SK-N-SH (cell line): ENCODE data around the gene CSNK1G3. TPM values are rescaled to one million over a fixed set of nuclear protein-coding genes. Genes with fewer than 3 reads are reported as not detected.

Experiments used
- CTCF ChIA-PET: fragments of 300-600, 350-600 bp; formaldehyde crosslinking; extraction: SDS; loops from one replicate; lab custom pipeline; 2021; lab: Yijun Ruan, JAX
- POLR2A ChIA-PET: fragments of 350-600 bp; sonication (Branson Sonifier 250); formaldehyde crosslinking; extraction: SDS; loops from one replicate; lab custom pipeline; 2020; ENCODE audit warnings: antibody characterized with exemption, inconsistent platforms; lab: Yijun Ruan, JAX
- DNase-seq: peaks from one replicate; pipeline ENCODE4 v3.0.0; 2012
- H2AFZ ChIP-seq: fragments of 200-600 bp; sonication (generic); 2 replicates; pipeline ENCODE4 v1.8.1; 2016; ENCODE audit warnings: antibody characterized with exemption, mild to moderate bottlenecking, low read depth
- H3F3A ChIP-seq: fragments of 200-600 bp; sonication (generic); replicated peaks from 2 replicates; pipeline ENCODE3; 2016; ENCODE audit warnings: antibody characterized with exemption, mild to moderate bottlenecking; ENCODE audit not compliant: insufficient read depth
- H3K27ac ChIP-seq, 2 experiments: fragments of 200-500 bp in 1 of 2; fragments of 200-600 bp in 1 of 2; sonication (Bioruptor generic) in 1 of 2; sonication (generic), shearing (Covaris generic) in 1 of 2; 2 replicates each; pipeline versions ENCODE4 v1.5.1 to v1.6.1; 2014 to 2016; ENCODE audit warnings: low read depth in 2 of 2, inconsistent platforms in 1 of 2, low read length in 1 of 2, mild to moderate bottlenecking in 1 of 2, mixed read lengths in 1 of 2
- H3K27me3 ChIP-seq: fragments of 200-600 bp; sonication (generic), shearing (Covaris generic); 2 replicates; pipeline ENCODE4 v1.6.1; 2016; ENCODE audit warnings: mixed run types; ENCODE audit not compliant: insufficient read depth
- H3K36me3 ChIP-seq, 2 experiments: fragments of 200-500 bp in 1 of 2; fragments of 200-600 bp in 1 of 2; sonication (Bioruptor generic) in 1 of 2; sonication (generic) in 1 of 2; replicated peaks in 1 of 2; 2 replicates each; pipeline versions ENCODE3 to v1.5.1; 2014 to 2016; ENCODE audit warnings: low read length in 1 of 2, mild to moderate bottlenecking in 1 of 2; ENCODE audit not compliant: insufficient read depth in 2 of 2, control insufficient read depth in 1 of 2
- H3K4me1 ChIP-seq, 2 experiments: fragments of 200-500 bp in 1 of 2; fragments of 200-600 bp in 1 of 2; sonication (Bioruptor generic) in 1 of 2; sonication (generic), shearing (Covaris generic) in 1 of 2; 2 replicates each; pipeline versions ENCODE4 v1.5.1 to v1.6.1; 2014 to 2016; ENCODE audit warnings: low read depth in 1 of 2, low read length in 1 of 2, mixed run types in 1 of 2; ENCODE audit not compliant: insufficient read depth in 2 of 2, control insufficient read depth in 1 of 2
- H3K4me2 ChIP-seq: fragments of 200-600 bp; sonication (generic), shearing (Covaris generic); 2 replicates; pipeline ENCODE4 v1.6.1; 2017; ENCODE audit warnings: mixed run types
- H3K4me3 ChIP-seq, 2 experiments: fragments of 200-500 bp in 1 of 2; fragments of 200-600 bp in 1 of 2; sonication (Bioruptor generic) in 1 of 2; sonication (generic), shearing (Covaris generic) in 1 of 2; 2 replicates each; pipeline versions ENCODE4 v1.5.1 to v1.8.1; 2014 to 2016; ENCODE audit warnings: low read depth in 2 of 2, inconsistent platforms in 1 of 2, low read length in 1 of 2, mild to moderate bottlenecking in 1 of 2, mixed read lengths in 1 of 2, moderate library complexity in 1 of 2
- H3K79me2 ChIP-seq: fragments of 200-600 bp; sonication (generic); 2 replicates; pipeline ENCODE4 v1.8.1; 2017; ENCODE audit warnings: mild to moderate bottlenecking; ENCODE audit not compliant: insufficient read depth
- H3K9ac ChIP-seq: fragments of 200-600 bp; sonication (generic); 2 replicates; pipeline ENCODE4 v1.6.1; 2017; ENCODE audit warnings: mixed run types
- H3K9me2 ChIP-seq: fragments of 200-600 bp; sonication (generic); 2 replicates; pipeline ENCODE4 v1.6.1; 2017; ENCODE audit warnings: mixed run types
- H3K9me3 ChIP-seq: fragments of 200-600 bp; sonication (generic); 2 replicates; pipeline ENCODE4 v1.6.1; 2017; ENCODE audit warnings: mixed run types, mild to moderate bottlenecking, moderate library complexity
- H4K20me1 ChIP-seq: fragments of 200-600 bp; sonication (generic); 2 replicates; pipeline ENCODE4 v1.6.1; 2017; ENCODE audit warnings: mild to moderate bottlenecking, mixed run types; ENCODE audit not compliant: insufficient read depth
- ELF1 ChIP-seq: IDR thresholded peaks from 2 replicates; pipeline ENCODE4 v1.4.0; 2012
- EZH2phosphoT487 ChIP-seq: fragments of 200-600 bp; sonication (generic); IDR thresholded peaks from 2 replicates; pipeline ENCODE4 v1.6.1; 2017; ENCODE audit warnings: low read depth, mixed run types, mild to moderate bottlenecking, antibody characterized with exemption, moderate library complexity, borderline replicate concordance
- FOXJ3 ChIP-seq: sonication (generic); formaldehyde crosslinking; IDR thresholded peaks from 2 replicates; pipeline ENCODE4 v1.5.1; 2020; ENCODE audit warnings: mild to moderate bottlenecking, missing genetic modification reagents
- FOXM1 ChIP-seq: IDR thresholded peaks from 2 replicates; pipeline ENCODE4 v1.4.0; 2012; ENCODE audit warnings: low read depth, mild to moderate bottlenecking
- GATA2 ChIP-seq: sonication (generic); formaldehyde crosslinking; IDR thresholded peaks from 2 replicates; pipeline ENCODE4 v1.5.0; 2020; ENCODE audit warnings: mild to moderate bottlenecking, missing genetic modification reagents
- IRF3 ChIP-seq: fragments of 150-350 bp; IDR thresholded peaks from 2 replicates; pipeline ENCODE4 v1.6.1; 2016; ENCODE audit warnings: mild to moderate bottlenecking, low read depth, low read length
- MXI1 ChIP-seq: IDR thresholded peaks from 2 replicates; pipeline ENCODE4 v1.6.1; 2012; ENCODE audit warnings: mild to moderate bottlenecking, low read depth, low read length, improper control_type of control experiment
- NRF1 ChIP-seq: IDR thresholded peaks from 2 replicates; pipeline ENCODE4 v1.6.1; 2012; ENCODE audit warnings: low read depth, mild to moderate bottlenecking, low read length
- POLR2AphosphoS5 ChIP-seq: IDR thresholded peaks from 2 replicates; pipeline ENCODE4 v1.6.1; 2012; ENCODE audit warnings: low read depth, low read length
- RAD21 ChIP-seq: IDR thresholded peaks from 2 replicates; pipeline ENCODE4 v1.6.1; 2012; ENCODE audit warnings: mild to moderate bottlenecking, low read length
- RCOR1 ChIP-seq: fragments of 150-350 bp; IDR thresholded peaks from 2 replicates; pipeline ENCODE4 v1.6.1; 2017; ENCODE audit warnings: antibody characterized with exemption, low read length
- SIN3A ChIP-seq: IDR thresholded peaks from 2 replicates; pipeline ENCODE4 v1.6.1; 2012; ENCODE audit warnings: low read depth, mild to moderate bottlenecking, low read length, moderate library complexity, borderline replicate concordance
- SMC3 ChIP-seq: IDR thresholded peaks from 2 replicates; pipeline ENCODE4 v1.6.1; 2012; ENCODE audit warnings: low read depth, low read length, improper control_type of control experiment
- TAF1 ChIP-seq: IDR thresholded peaks from 2 replicates; pipeline ENCODE4 v1.6.1; 2012; ENCODE audit warnings: low read depth, mild to moderate bottlenecking, low read length, moderate library complexity, borderline replicate concordance
- TEAD4 ChIP-seq: IDR thresholded peaks from 2 replicates; pipeline ENCODE4 v1.4.0; 2012; ENCODE audit warnings: mild to moderate bottlenecking, borderline replicate concordance; ENCODE audit not compliant: insufficient read depth
- YY1 ChIP-seq: IDR thresholded peaks from 2 replicates; pipeline ENCODE4 v1.4.0; 2012; ENCODE audit warnings: low read depth, mild to moderate bottlenecking
- polyA plus RNA-seq, 3 experiments: library from polyadenylated mRNA; depleted of rRNA; stranded (reverse); fragments of >200 nt; gene quantifications; 2 replicates each; pipeline ENCODE4 v1.2.3, GENCODE V29; 2012
- TF ChIP-seq, protein P1 (sequence below): fragments of 150-350 bp; IDR thresholded peaks from 2 replicates; pipeline ENCODE4 v1.6.1; 2017; ENCODE audit warnings: antibody characterized with exemption, low read length, low read depth, borderline replicate concordance
- TF ChIP-seq, protein P2 (sequence below): IDR thresholded peaks from 2 replicates; pipeline ENCODE4; 2012
- TF ChIP-seq, protein P3 (sequence below): IDR thresholded peaks from 2 replicates; pipeline ENCODE4 v1.4.0; 2012; ENCODE audit warnings: low read depth, borderline replicate concordance

Gene CSNK1G3
- polyA plus RNA-seq, 1 of the 3 experiments (the other 2 are of a cell fraction) = 13.1 TPM

DNA sequence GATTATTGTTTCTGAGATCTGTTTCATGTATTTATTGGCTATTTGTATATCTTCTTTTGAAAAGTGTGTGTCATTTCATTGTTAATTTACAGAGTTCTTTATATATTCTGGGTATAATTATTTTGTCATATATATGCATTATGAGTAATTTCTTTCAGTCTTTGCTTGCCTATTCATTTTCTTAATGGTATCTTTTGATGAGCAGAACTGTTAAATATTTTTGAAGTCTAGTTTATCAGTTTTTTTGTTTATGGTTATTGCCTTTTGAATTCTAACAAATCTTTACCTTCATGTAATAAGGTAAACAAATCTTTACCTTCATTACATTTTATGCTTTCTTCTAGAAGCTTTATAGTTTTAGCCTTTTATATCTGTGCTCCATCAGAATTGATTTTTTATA, 66.4 kb downstream of the CSNK1G3 start:
- Histone ChIP-seq H3K9ac (no peak overlapping the region), H3F3A (peaks cover 4% of the 10 kb centered on the region), H3K27ac (no peak overlapping the region), H3K9me2 (no peaks in the 10 kb centered on the region), H3K4me3 (no peak overlapping the region), H3K36me3 (peaks cover 37 to 51% of the 10 kb centered on the region in 2 experiments), H3K27me3 (no peaks in the 10 kb centered on the region), H4K20me1 (no peaks in the 10 kb centered on the region), H3K9me3 (no peaks in the 10 kb centered on the region), H3K79me2 (peaks cover 7% of the 10 kb centered on the region; the same call in 1 of the 2 replicates), H3K4me1 (no peaks in the 10 kb centered on the region; a peak in 1 of 4 replicates), H2AFZ (no peak overlapping the region), H3K4me2 (no peak overlapping the region)
- DNase-seq = no peak
- ChIA-PET CTCF (no interaction called here), POLR2A (no interaction called here)
- TF ChIP-seq TAF1 (no peak), FOXJ3 (no peak), FOXM1 (no peak), YY1 (no peak), NRF1 (no peak), SIN3A (no peak), MXI1 (no peak), ELF1 (no peak), POLR2AphosphoS5 (no peak), TEAD4 (no peak), RAD21 (no peak), RCOR1 (no peak), SMC3 (no peak), EZH2phosphoT487 (no peak), GATA2 (CRISPR knock-in tag) (no peak), IRF3 (no peak)
- TF ChIP-seq, protein P1, sequence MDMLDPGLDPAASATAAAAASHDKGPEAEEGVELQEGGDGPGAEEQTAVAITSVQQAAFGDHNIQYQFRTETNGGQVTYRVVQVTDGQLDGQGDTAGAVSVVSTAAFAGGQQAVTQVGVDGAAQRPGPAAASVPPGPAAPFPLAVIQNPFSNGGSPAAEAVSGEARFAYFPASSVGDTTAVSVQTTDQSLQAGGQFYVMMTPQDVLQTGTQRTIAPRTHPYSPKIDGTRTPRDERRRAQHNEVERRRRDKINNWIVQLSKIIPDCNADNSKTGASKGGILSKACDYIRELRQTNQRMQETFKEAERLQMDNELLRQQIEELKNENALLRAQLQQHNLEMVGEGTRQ = no peak
- TF ChIP-seq, protein P2, sequence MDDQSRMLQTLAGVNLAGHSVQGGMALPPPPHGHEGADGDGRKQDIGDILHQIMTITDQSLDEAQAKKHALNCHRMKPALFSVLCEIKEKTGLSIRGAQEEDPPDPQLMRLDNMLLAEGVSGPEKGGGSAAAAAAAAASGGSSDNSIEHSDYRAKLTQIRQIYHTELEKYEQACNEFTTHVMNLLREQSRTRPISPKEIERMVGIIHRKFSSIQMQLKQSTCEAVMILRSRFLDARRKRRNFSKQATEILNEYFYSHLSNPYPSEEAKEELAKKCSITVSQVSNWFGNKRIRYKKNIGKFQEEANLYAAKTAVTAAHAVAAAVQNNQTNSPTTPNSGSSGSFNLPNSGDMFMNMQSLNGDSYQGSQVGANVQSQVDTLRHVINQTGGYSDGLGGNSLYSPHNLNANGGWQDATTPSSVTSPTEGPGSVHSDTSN = no peak
- TF ChIP-seq, protein P3, sequence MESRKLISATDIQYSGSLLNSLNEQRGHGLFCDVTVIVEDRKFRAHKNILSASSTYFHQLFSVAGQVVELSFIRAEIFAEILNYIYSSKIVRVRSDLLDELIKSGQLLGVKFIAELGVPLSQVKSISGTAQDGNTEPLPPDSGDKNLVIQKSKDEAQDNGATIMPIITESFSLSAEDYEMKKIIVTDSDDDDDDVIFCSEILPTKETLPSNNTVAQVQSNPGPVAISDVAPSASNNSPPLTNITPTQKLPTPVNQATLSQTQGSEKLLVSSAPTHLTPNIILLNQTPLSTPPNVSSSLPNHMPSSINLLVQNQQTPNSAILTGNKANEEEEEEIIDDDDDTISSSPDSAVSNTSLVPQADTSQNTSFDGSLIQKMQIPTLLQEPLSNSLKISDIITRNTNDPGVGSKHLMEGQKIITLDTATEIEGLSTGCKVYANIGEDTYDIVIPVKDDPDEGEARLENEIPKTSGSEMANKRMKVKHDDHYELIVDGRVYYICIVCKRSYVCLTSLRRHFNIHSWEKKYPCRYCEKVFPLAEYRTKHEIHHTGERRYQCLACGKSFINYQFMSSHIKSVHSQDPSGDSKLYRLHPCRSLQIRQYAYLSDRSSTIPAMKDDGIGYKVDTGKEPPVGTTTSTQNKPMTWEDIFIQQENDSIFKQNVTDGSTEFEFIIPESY = no peak
